ENCODE measurements around the gene SYNC. TPM values are rescaled to one million over a fixed set of nuclear protein-coding genes. Genes with fewer than 3 reads are reported as not detected.

Gene SYNC
- polyA plus RNA-seq, 3 donors = 0.05 TPM; not detected in 2

- H3K4me1 Mint-ChIP-seq = peaks cover 13% of the 10 kb centered on the region
- 91% methylated on average over 13 of the region's 14 CpGs for WGBS (ENCODE audit: insufficient coverage)
- DNase-seq = no peak
- intact Hi-C loops (cut with micrococcal nuclease) = no loop called here
- TF ChIP-seq CTCF (IDR thresholded peaks at IDR 0.05) = no peak
- H3K9me3 Mint-ChIP-seq = peaks cover 0 to 2% (median 0%) of the 10 kb centered on the region in 7 donors
- Histone ChIP-seq H3K9ac (ENCODE audit: insufficient read depth, low read length, poor library complexity, severe bottlenecking) (no peak overlapping the region), H3K4me3 (replicated peaks in 1 of 3; ENCODE audit: low read depth in 2 of 3, low read length in 3 of 3) (no peak overlapping the region), H3K36me3 (replicated peaks in 1 of 2; ENCODE audit: control insufficient read depth in 1 of 2, insufficient read depth in 2 of 2, low read length in 2 of 2) (no peaks in the 10 kb centered on the region), H3K79me2 (ENCODE audit: insufficient read depth, low read length) (no peaks in the 10 kb centered on the region), H3K27ac (ENCODE audit: low read depth in 1 of 2, low read length in 2 of 2) (no peak overlapping the region), H3K27me3 (ENCODE audit: control insufficient read depth in 2 of 2, insufficient read depth in 2 of 2, low read length in 2 of 2) (no peaks in the 10 kb centered on the region), H3K9me3 (replicated peaks in 1 of 2; ENCODE audit: control insufficient read depth in 1 of 2, insufficient read depth in 1 of 2, low read length in 2 of 2) (no peaks in the 10 kb centered on the region), H3K4me2 (replicated peaks; ENCODE audit: extremely low read depth, low read length, poor library complexity, severe bottlenecking) (no peak overlapping the region), H4K20me1 (ENCODE audit: insufficient read depth, low read length) (no peaks in the 10 kb centered on the region), H3K4me1 (ENCODE audit: control insufficient read depth in 1 of 2, insufficient read depth in 2 of 2, low read length in 2 of 2) (peaks cover 12 to 14% of the 10 kb centered on the region in 2 donors), H2AFZ (ENCODE audit: insufficient read depth, low read depth, low read length, poor library complexity, severe bottlenecking) (no peak overlapping the region)
- H3K27me3 Mint-ChIP-seq (ENCODE audit: low read depth in 3 of 3) = peaks cover 3 to 5% (median 3%) of the 10 kb centered on the region in 3 donors
- H3K27ac Mint-ChIP-seq = no peak overlapping the region
- H3K4me3 Mint-ChIP-seq = no peak overlapping the region
- H3K36me3 Mint-ChIP-seq = no peaks in the 10 kb centered on the region
These were observed 26.9 kb upstream of the SYNC start for GRCh38 chr1:32729254-32730046.

GRCh38 chr1:32728413-32729077, 26.0 kb upstream of the SYNC start:
- Histone ChIP-seq H3K4me2 (replicated peaks; ENCODE audit: extremely low read depth, low read length, poor library complexity, severe bottlenecking) (no peak overlapping the region), H3K9ac (ENCODE audit: insufficient read depth, low read length, poor library complexity, severe bottlenecking) (no peak overlapping the region), H3K79me2 (ENCODE audit: insufficient read depth, low read length) (no peaks in the 10 kb centered on the region), H3K4me1 (ENCODE audit: control insufficient read depth in 1 of 2, insufficient read depth in 2 of 2, low read length in 2 of 2) (peaks cover 13 to 15% of the 10 kb centered on the region in 2 donors), H3K4me3 (replicated peaks in 1 of 3; ENCODE audit: low read depth in 2 of 3, low read length in 3 of 3) (no peak overlapping the region), H2AFZ (ENCODE audit: insufficient read depth, low read depth, low read length, poor library complexity, severe bottlenecking) (no peak overlapping the region), H3K36me3 (replicated peaks in 1 of 2; ENCODE audit: control insufficient read depth in 1 of 2, insufficient read depth in 2 of 2, low read length in 2 of 2) (no peaks in the 10 kb centered on the region), H4K20me1 (ENCODE audit: insufficient read depth, low read length) (no peaks in the 10 kb centered on the region), H3K27me3 (ENCODE audit: control insufficient read depth in 2 of 2, insufficient read depth in 2 of 2, low read length in 2 of 2) (no peaks in the 10 kb centered on the region), H3K27ac (ENCODE audit: low read depth in 1 of 2, low read length in 2 of 2) (no peak overlapping the region), H3K9me3 (replicated peaks in 1 of 2; ENCODE audit: control insufficient read depth in 1 of 2, insufficient read depth in 1 of 2, low read length in 2 of 2) (no peaks in the 10 kb centered on the region)
- peaks cover 3 to 6% (median 3%) of the 10 kb centered on the region in 3 donors for H3K27me3 Mint-ChIP-seq (ENCODE audit: low read depth in 3 of 3)
- H3K4me1 Mint-ChIP-seq = peaks cover 14% of the 10 kb centered on the region
- H3K9me3 Mint-ChIP-seq = peaks cover 0 to 2% (median 0%) of the 10 kb centered on the region in 7 donors
- H3K4me3 Mint-ChIP-seq = no peak overlapping the region
- DNase-seq = no peak
- intact Hi-C loops (cut with micrococcal nuclease) = no loop called here
- no peak for TF ChIP-seq CTCF (IDR thresholded peaks at IDR 0.05)
- 100% methylated on average over 1 of the region's 7 CpGs for WGBS (ENCODE audit: insufficient coverage)
- no peaks in the 10 kb centered on the region for H3K36me3 Mint-ChIP-seq
- H3K27ac Mint-ChIP-seq = no peak overlapping the region

Data from CD14-positive monocyte (primary cell).